Head of caudate nucleus (tissue), 42 donors: ENCODE results near the gene MELTF.

Source experiments
- DNase-seq, 42 donors: peaks; one replicate each; pipeline versions ENCODE4 v3.0.0 to v3.0.0-alpha.2; 2020 to 2021; ENCODE audit warnings: mixed read lengths in 7 of 42
- intact Hi-C: fragments of 100-400 bp; cut with DNase I; formaldehyde crosslinking; loops from one replicate; pipeline ENCODE4 v1.15.0; 2022

MELTF gene

GRCh38 chr3:197027896-197028727, 1.5 kb downstream of the MELTF start:
- DNase-seq, result peak in 7 of 42 donors; percentile 3 to 48 (median 36)
- intact Hi-C loops, result no loop called here

DNA sequence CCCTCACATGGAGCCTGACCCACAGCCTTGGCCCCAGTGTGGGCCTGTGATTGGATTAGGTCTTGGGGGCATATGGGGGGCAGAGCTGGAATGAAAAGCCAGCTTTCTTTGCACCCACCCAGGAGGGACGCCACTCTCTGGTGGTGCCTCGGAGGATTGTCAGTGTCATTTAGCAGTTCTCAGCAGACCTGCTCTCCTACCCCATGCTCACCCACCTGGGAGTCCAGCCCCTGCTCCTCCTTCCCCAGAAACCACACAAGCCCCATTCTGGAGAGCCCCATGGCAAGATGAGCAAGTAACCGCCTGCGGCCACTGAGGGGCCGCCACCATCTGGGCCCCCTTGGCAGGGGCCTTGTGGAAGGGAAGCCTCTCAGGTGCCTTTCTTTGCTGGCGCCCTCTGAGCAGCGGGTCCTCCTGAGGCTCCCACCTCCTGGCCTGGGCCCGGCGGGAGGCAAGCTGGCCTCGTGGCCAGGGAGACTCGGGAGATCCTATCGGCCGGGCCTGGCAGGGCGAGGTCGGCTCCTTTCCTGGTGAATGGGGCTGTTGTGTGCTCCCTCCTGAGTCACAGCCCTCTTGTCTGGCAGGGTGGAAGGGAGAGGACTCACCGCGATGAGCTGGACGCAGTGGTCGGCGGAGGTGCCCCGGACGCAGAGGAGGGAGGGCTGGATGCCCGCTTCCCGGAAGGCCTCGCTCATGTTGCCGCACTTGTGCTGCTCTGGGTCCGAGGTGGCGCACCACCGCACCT, 2.3 kb downstream of the MELTF start:
- DNase-seq, result peak in 7 of 42 donors; percentile 6 to 42 (median 16)
- intact Hi-C loops, result no loop called here

- intact Hi-C loops, result no loop called here
- DNase-seq, result peak in 9 of 42 donors; percentile 1 to 36 (median 13)
Measured at GRCh38 chr3:197026481-197026866, 3.1 kb downstream of the MELTF start.

- intact Hi-C loops, result no loop called here
- peak in 7 of 42 donors; percentile 1 to 31 (median 10) for DNase-seq
Measured at GRCh38 chr3:197025736-197026480, 3.7 kb downstream of the MELTF start.

- intact Hi-C loops, result no loop called here
- DNase-seq, result peak in 8 of 42 donors; percentile 1 to 41 (median 16)
Measured at GRCh38 chr3:197024881-197025735, 4.5 kb downstream of the MELTF start.

DNA sequence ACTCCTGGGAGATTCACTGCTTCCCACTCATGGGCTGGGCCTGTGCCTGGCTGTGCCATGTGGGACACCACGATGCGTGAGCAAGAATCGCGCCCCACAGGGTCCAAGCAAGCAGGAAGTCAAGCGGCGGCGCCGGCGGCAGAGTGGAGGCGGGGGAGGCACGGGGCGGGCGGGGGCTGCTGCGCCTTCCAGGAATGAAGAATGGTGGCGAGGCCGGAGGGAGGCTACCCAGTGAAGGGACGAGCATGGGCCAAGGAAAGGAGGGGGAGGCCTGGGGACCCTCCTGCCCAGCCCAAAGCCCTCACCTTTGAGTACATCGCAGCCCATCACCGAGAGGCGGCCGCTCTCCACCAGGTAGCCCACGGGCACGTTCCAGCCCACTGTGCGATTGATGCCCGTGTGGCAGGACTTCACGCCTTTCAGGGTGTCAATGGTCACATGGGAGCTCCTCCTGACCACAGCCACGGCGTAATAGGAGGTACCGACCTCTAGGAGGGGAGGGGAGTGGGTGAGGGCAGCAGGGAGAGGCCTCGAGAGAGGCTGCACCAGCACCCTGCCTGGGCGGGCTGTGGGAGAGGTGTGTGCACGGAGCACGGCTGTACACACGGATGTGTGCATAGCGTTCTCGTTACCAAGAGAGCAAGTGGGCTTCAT, 5.5 kb downstream of the MELTF start:
- peak in 10 of 42 donors; percentile 2 to 36 (median 6) for DNase-seq
- intact Hi-C loops, result no loop called here

GRCh38 chr3:197023241-197023997, 6.2 kb downstream of the MELTF start:
- peak in 10 of 42 donors; percentile 3 to 35 (median 10) for DNase-seq
- intact Hi-C loops, result no loop called here

GRCh38 chr3:197022405-197023231, 7.0 kb downstream of the MELTF start:
- peak in 11 of 42 donors; percentile 4 to 34 (median 9) for DNase-seq
- intact Hi-C loops, result no loop called here

- peak in 7 of 42 donors; percentile 2 to 31 (median 5) for DNase-seq
- intact Hi-C loops, result no loop called here
Measured at GRCh38 chr3:197021729-197022404, 7.8 kb downstream of the MELTF start.

DNA sequence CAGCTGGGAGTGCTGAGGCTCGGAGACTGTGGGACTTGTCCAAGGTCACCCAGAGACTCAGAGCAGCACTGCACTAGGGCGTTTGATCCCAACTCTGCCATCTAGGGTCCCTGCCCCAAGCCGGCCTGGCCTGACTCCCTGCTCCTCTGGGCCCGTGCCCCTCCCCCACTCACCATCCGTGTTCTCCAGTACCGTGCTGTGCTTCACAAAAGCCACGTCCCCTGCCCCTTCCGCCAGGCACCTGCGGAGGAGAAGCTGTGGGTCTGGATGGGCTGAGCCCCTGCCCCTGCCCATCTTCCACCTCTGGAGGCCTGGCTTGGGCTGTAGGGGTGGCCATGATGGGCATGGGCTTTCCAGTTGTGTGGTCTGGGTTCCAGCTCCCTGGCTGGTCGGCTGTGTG, 8.4 kb downstream of the MELTF start:
- DNase-seq, result peak in 9 of 42 donors; percentile 0 to 35 (median 11)
- intact Hi-C loops, result no loop called here

- intact Hi-C loops, result no loop called here
Measured at GRCh38 chr3:197019535-197019934, 10.1 kb downstream of the MELTF start.

DNA sequence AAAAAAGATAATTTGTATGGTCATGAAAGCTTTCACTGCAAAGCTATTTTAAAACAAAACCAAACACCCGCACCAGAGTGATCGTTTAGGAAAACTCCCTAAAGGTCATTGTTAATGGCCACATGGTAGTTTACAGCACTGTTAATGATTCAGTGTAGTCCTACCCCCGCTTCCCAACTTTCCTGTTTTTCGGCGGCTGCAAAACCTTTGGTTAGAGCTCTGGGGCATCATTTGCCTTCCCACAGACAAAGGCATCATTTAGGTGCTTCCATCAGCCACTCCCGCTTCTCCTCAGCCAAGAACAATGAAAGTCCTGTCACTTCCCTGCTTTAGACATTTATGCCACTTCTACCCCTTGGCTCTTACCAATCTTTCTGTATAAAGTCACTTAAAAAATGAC, 10.6 kb downstream of the MELTF start:
- peak in 2 of 42 donors; percentile 5 to 40 for DNase-seq
- intact Hi-C loops, result no loop called here

More at GRCh38 chr3:197019535-197019934, 10.1 kb downstream of the MELTF start:
- no peak for DNase-seq

DNA sequence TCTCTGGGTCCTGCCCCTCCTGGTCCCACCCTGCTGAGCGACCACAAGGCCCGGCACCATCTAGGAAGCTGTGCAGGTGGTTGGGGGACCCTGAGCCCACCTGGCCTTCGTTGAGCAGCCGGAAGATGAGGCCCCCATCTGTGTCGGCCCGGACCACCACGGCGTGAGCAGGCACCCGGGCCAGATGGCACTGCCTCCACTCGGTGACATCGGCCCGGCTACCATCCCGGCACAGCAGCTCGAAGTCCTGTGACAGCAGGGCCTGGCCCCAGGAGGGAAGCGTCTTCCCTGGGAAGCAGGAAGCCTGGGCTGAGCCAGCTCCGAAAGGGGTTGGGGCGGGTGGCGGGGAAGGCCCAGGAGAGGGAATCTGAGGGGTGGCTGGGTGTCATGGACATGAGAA, 12.6 kb downstream of the MELTF start:
- no peak for DNase-seq
- intact Hi-C loops, result no loop called here

GRCh38 chr3:197015790-197016736, 13.6 kb downstream of the MELTF start:
- no peak for DNase-seq
- intact Hi-C loops, result no loop called here
